Spleen (tissue), 11 donors: ENCODE results near the gene SPIRE2. TPM values are rescaled to one million over a fixed set of nuclear protein-coding genes. Genes with fewer than 3 reads are reported as not detected.
"Not testable (repeated sequence)": the region's sequence is repeated elsewhere in the genome, so short reads cannot be mapped to it uniquely, and the experiment has no call there.

Experiments used
- DNase-seq: peaks from one replicate; pipeline ENCODE4 v3.0.0-alpha.2; 2020
- H3K27ac ChIP-seq, 8 donors: fragments of 200-600 bp; sonication (generic) in 7 of 8; 1 replicate in 4 of 8; 2 replicates in 4 of 8; pipeline versions ENCODE4 v1.5.0 to v1.8.0; 2016 to 2021; ENCODE audit warnings: inconsistent platforms in 4 of 8, mild to moderate bottlenecking in 4 of 8, moderate library complexity in 1 of 8
- H3K27me3 ChIP-seq, 7 donors: fragments of 200-600 bp; sonication (generic) in 6 of 7; replicated peaks in 1 of 7; 1 replicate in 4 of 7; 2 replicates in 3 of 7; pipeline versions ENCODE4 v1.5.0 to v1.8.0; 2016 to 2021; ENCODE audit warnings: inconsistent platforms in 3 of 7, mild to moderate bottlenecking in 1 of 7
- H3K36me3 ChIP-seq, 6 donors: fragments of 200-600 bp; sonication (generic) in 5 of 6; 1 replicate in 4 of 6; 2 replicates in 2 of 6; pipeline versions ENCODE4 v1.5.0 to v1.8.0; 2016 to 2021; ENCODE audit warnings: inconsistent platforms in 2 of 6
- H3K4me1 ChIP-seq, 6 donors: fragments of 200-600 bp; sonication (generic) in 5 of 6; 1 replicate in 3 of 6; 2 replicates in 3 of 6; pipeline versions ENCODE4 v1.5.0 to v1.8.0; 2016 to 2021; ENCODE audit warnings: inconsistent platforms in 3 of 6
- H3K4me3 ChIP-seq, 8 donors: fragments of 200-600 bp; sonication (generic) in 7 of 8; 1 replicate in 4 of 8; 2 replicates in 4 of 8; pipeline versions ENCODE4 v1.5.0 to v1.8.0; 2016 to 2021; ENCODE audit warnings: inconsistent platforms in 4 of 8, mild to moderate bottlenecking in 4 of 8, moderate library complexity in 2 of 8
- H3K9me3 ChIP-seq, 8 donors: fragments of 200-600 bp; sonication (generic) in 7 of 8; 1 replicate in 4 of 8; 2 replicates in 4 of 8; pipeline versions ENCODE4 v1.5.0 to v1.8.0; 2016 to 2021; ENCODE audit warnings: inconsistent platforms in 4 of 8
- POLR2A ChIP-seq, 3 donors: fragments of 450-650 bp; IDR thresholded peaks; one replicate each; pipeline ENCODE4 v1.5.1; 2017; ENCODE audit warnings: antibody characterized with exemption in 3 of 3, mild to moderate bottlenecking in 1 of 3
- POLR2AphosphoS5 ChIP-seq, 3 donors: sonication (generic); formaldehyde crosslinking; IDR thresholded peaks; one replicate each; pipeline ENCODE4 v1.5.1; 2017; ENCODE audit warnings: antibody characterized with exemption in 3 of 3
- WGBS, 5 donors: extraction: QIAGEN DNeasy Blood & Tissue Kit in 3 of 5; methylation state at CpG; one replicate each; pipeline versions ENCODE4 v1.1.5 to v1.1.7; 2013 to 2018; 5-methylcytosine and 5-hydroxymethylcytosine counted together
- intact Hi-C: fragments of 100-400 bp; cut with DNase I; formaldehyde crosslinking; loops from one replicate; pipeline ENCODE4 v1.15.0; 2023; ENCODE audit warnings: low total_unique reads
- polyA plus RNA-seq, 3 donors: library from polyadenylated mRNA; stranded (reverse); fragments of 200-250 nt; gene quantifications; one replicate each; pipeline ENCODE4 v1.2.1, GENCODE V29; 2013
- total RNA-seq, 7 donors: library from RNA; depleted of rRNA in 3 of 7; stranded (reverse); fragments of >200 nt in 3 of 7; fragmentation: NEBNext Ultra II Directional in 4 of 7; extraction: Animal tissue kit (Norgen Biotek cat#: 25700) in 4 of 7; gene quantifications; one replicate each; pipeline versions ENCODE4 v1.1.0 to v1.2.1, GENCODE V29; 2016 to 2021
- TF ChIP-seq, protein P1 (sequence below), 11 experiments: fragments of 200-600 bp in 7 of 11; fragments of 450-650 bp in 4 of 11; sonication (generic) in 4 of 11; IDR thresholded peaks in 8 of 11; conservative IDR thresholded peaks in 3 of 11; 1 replicate in 7 of 11; 2 replicates in 4 of 11; pipeline versions ENCODE4 v1.4.0 to v1.8.0; 2016 to 2021; ENCODE audit warnings: antibody characterized with exemption in 11 of 11, inconsistent platforms in 4 of 11, mild to moderate bottlenecking in 1 of 11
- donor health status: healthy with polysubstance abuse.
- donor health status: DM: no; HTN: no; CAD: no; lungs with moderate emphysema.
- donor health status: DM: no; HTN: no; CAD: no.
- donor health status: Bipolar disorder and iron deficiency.
- donor health status: healthy.
- donor health status: DM: no; HTN: no; CAD: no.
- donor health status: DM: yes; HTN: yes; CAD: no.

SPIRE2 gene
- total and polyA plus RNA-seq, 10 donors, result 0.80 to 3.2 (median 1.9) TPM

DNA sequence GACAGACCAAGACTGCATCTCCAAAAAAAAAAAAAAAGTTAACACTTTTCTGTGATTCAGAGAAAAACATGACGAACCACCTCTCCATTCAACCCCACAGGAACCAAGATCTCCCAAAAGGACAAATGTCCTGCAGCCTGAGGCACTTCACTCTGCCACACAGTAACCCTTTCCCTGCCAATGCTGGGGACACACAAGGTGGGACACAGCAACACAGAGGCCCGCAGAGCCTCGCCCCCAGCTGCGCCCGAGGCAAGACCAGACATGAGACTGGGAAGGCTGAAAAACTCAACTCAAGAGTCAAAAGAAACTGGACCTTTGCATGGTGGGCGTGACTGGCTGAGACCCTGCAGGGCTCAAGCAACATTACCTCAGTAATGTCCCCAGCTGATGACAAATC, 45.8 kb upstream of the SPIRE2 start:
- TF ChIP-seq, protein P1, sequence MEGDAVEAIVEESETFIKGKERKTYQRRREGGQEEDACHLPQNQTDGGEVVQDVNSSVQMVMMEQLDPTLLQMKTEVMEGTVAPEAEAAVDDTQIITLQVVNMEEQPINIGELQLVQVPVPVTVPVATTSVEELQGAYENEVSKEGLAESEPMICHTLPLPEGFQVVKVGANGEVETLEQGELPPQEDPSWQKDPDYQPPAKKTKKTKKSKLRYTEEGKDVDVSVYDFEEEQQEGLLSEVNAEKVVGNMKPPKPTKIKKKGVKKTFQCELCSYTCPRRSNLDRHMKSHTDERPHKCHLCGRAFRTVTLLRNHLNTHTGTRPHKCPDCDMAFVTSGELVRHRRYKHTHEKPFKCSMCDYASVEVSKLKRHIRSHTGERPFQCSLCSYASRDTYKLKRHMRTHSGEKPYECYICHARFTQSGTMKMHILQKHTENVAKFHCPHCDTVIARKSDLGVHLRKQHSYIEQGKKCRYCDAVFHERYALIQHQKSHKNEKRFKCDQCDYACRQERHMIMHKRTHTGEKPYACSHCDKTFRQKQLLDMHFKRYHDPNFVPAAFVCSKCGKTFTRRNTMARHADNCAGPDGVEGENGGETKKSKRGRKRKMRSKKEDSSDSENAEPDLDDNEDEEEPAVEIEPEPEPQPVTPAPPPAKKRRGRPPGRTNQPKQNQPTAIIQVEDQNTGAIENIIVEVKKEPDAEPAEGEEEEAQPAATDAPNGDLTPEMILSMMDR (IDR thresholded peaks at IDR 0.05 in 8 of 11, conservative IDR thresholded peaks at IDR 0.05 in 3 of 11), result no peak
- no peak for TF ChIP-seq POLR2AphosphoS5 (IDR thresholded peaks at IDR 0.05)
- TF ChIP-seq POLR2A (IDR thresholded peaks at IDR 0.05), result no peak
- no peak overlapping the region for H3K4me3 ChIP-seq
- peaks cover 0 to 25% (median 10%) of the 10 kb centered on the region in 6 donors for H3K4me1 ChIP-seq
- H3K36me3 ChIP-seq, result peaks cover 0 to 65% (median 0%) of the 10 kb centered on the region in 6 donors
- H3K27me3 ChIP-seq, result no peaks in the 10 kb centered on the region
- no peak overlapping the region for H3K27ac ChIP-seq
- H3K9me3 ChIP-seq, result no peaks in the 10 kb centered on the region
- intact Hi-C loops, result no loop called here
- no peak for DNase-seq
- WGBS, 5 donors, result 95 to 98% (median 97%) methylated on average over 6 of the region's 6 CpGs

DNA sequence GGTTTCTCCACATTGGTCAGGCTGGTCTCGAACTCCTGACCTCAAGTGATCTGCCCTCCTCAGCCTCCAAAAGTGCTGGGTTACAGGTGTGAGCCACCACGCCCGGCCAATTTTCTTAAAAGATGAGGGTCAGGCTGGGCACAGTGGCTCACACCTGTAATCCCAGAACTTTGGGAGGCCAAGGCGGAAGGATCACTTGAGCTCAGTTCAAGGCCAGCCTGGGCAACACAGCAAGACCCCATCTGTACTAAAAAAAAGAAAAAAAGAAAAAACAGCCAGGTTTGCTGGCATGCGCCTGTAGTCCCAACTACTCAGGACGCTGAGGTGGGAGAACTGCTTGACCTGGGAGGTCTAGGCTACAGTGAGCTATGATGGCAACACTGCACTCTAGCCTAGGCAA, 44.3 kb upstream of the SPIRE2 start:
- H3K4me3 ChIP-seq, H3K27me3 ChIP-seq, intact Hi-C loops, H3K9me3 ChIP-seq, DNase-seq: not testable (repeated sequence)
- Histone ChIP-seq H3K27ac (peak overlapping the region in 1 of 8 donors; percentile 45), H3K4me1 (peaks cover 0 to 25% (median 10%) of the 10 kb centered on the region in 6 donors), H3K36me3 (peaks cover 0 to 61% (median 0%) of the 10 kb centered on the region in 6 donors)
- WGBS, 5 donors, result 93 to 98% (median 95%) methylated on average over 6 of the region's 6 CpGs

DNA sequence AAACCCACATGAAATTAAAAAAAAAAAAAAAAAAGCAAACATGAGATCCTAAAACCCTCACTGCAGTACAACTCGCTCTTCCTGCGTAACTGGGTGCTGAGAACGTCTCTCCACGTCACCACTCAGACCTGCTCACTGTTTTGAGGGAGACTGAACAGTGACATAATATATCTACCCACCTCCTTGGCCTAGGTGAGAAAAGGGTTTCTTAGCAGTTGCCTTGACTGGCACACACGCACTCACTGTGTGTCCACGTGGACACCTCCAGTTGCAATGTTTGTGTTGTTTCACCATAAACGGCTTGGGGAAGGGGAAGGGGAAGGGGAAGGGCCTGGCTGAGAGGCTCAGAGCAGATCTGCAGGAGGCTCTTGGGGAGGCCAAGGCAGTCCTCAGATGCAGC, 43.9 kb upstream of the SPIRE2 start:
- no peak for DNase-seq
- Histone ChIP-seq H3K4me3 (no peak overlapping the region), H3K27ac (peak overlapping the region in 2 of 8 donors; percentile 13 to 45), H3K36me3 (peaks cover 0 to 61% (median 0%) of the 10 kb centered on the region in 6 donors), H3K9me3 (no peaks in the 10 kb centered on the region), H3K27me3 (no peaks in the 10 kb centered on the region), H3K4me1 (peaks cover 0 to 25% (median 10%) of the 10 kb centered on the region in 6 donors)
- 64 to 84% (median 76%) methylated on average over 7 of the region's 7 CpGs for WGBS, 5 donors
- intact Hi-C loops, result no loop called here
- no peak for TF ChIP-seq POLR2A (IDR thresholded peaks at IDR 0.05)

DNA sequence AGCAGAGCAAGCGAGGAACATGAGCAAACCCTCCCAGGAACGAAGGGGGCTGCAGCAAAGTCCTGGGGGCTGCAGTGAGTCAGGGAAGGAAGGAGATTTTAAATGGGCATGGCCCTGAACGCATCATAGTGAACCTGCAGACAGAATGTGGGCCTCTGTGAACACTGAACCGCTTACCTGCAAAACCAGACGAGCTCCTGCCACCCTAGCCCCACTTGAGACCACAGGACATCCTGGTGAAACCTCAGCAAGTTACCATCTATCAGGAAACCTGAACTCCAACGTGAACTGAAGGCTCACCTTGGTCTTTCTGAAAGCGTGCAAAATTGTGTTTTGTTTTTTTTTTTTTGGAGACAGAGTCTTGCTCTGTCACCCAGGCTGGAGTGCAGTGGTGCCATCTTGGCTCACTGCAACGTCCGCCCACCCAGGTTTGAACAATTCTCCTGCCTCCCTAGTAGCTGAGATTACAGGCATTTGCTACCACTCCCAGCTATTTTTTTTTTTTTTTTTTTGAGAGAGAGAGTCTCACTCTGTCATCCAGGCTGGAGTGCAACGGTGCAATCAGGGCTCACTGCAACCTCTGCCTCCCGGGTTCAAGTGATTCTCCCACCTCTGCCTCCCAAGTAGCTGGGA, 42.6 kb upstream of the SPIRE2 start:
- no peak overlapping the region for H3K4me3 ChIP-seq
- H3K4me1 ChIP-seq, result peaks cover 0 to 25% (median 10%) of the 10 kb centered on the region in 6 donors
- TF ChIP-seq POLR2A (IDR thresholded peaks at IDR 0.05) (no peak), POLR2AphosphoS5 (IDR thresholded peaks at IDR 0.05) (no peak)
- TF ChIP-seq, protein P1 (IDR thresholded peaks at IDR 0.05 in 8 of 11, conservative IDR thresholded peaks at IDR 0.05 in 3 of 11), result no peak
- DNase-seq, result no peak
- peak overlapping the region in 1 of 8 donors; percentile 45 for H3K27ac ChIP-seq
- H3K36me3 ChIP-seq, result peaks cover 0 to 61% (median 0%) of the 10 kb centered on the region in 6 donors
- 77 to 85% (median 81%) methylated on average over 11 of the region's 11 CpGs for WGBS, 5 donors
- no peaks in the 10 kb centered on the region for H3K9me3 ChIP-seq
- H3K27me3 ChIP-seq, result no peaks in the 10 kb centered on the region
- intact Hi-C loops, result no loop called here

DNA sequence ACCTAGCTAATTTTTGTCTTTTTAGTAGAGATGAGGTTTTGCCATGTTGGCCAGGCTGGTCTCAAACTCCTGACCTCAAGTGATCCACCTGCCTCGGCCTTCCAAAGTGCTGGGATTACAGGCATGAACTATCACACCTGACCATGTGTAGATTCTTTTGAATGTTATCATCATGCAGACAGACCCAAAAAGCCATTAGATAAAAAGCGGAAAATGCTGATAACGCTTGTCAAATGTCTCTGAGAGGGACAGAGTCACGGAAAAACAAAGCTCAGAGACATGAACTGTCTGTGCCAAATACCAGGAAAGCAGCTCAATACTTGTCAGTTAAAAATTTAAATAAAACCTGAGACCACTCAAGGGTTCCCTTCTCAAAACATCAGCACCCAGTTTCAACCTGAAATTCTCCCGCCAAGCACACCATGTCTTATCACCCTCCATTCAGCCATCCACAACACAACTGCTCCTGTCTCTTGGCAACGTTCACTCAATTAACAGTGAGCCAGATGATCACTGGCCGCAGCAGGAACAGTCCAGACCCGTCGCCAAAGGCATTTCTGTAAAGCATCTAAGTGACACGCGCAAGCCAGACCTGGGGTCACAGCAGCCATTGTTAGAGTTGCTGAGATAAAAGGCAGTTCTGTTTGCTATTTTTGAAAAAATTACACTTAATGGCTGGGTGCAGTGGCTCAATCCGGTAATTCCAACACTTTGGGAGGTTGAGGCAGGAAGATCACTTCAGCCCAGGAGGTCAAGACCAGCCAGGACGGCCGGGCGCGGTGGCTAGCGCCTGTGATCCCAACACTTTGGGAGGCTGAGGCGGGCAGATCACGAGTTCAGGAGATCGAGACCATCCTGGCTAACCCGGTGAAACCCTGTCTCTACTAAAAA, 41.6 kb upstream of the SPIRE2 start:
- Histone ChIP-seq H3K27me3 (no peaks in the 10 kb centered on the region), H3K9me3 (no peaks in the 10 kb centered on the region), H3K27ac (no peak overlapping the region), H3K4me3 (no peak overlapping the region), H3K4me1 (peaks cover 0 to 25% (median 10%) of the 10 kb centered on the region in 6 donors), H3K36me3 (peaks cover 0 to 71% (median 0%) of the 10 kb centered on the region in 6 donors)
- no peak for DNase-seq
- WGBS, 5 donors, result 95 to 98% (median 96%) methylated on average over 21 of the region's 21 CpGs
- TF ChIP-seq, protein P1 (IDR thresholded peaks at IDR 0.05 in 8 of 11, conservative IDR thresholded peaks at IDR 0.05 in 3 of 11), result no peak
- no peak for TF ChIP-seq POLR2AphosphoS5 (IDR thresholded peaks at IDR 0.05)
- TF ChIP-seq POLR2A (IDR thresholded peaks at IDR 0.05), result no peak
- intact Hi-C loops, result no loop called here
